Subcutaneous preadipocyte (primary cell): Measurements from ENCODE around the gene HSD17B11. TPM values are rescaled to one million over a fixed set of nuclear protein-coding genes. Genes with fewer than 3 reads are reported as not detected.

ENCODE experiments used
- small RNA-seq: library from RNA; depleted of rRNA; stranded (forward); fragments of <200 nt; gene quantifications from one replicate; pipeline ENCODE3, GENCODE V24; 2012
- total RNA-seq: library from RNA; depleted of rRNA; stranded (reverse); fragments of >200 nt; gene quantifications from 2 replicates; pipeline ENCODE4 v1.2.3, GENCODE V29; 2012

HSD17B11 gene
- total RNA-seq = 36.9 and 49.2 TPM in 2 replicates

GRCh38 chr4:87390891-87391575 is at the start of gene HSD17B11:
TSS of gene HSD17B11 (minus strand) at chr4:87391188. CDS start at chr4:87391070, 118 bp downstream.

GRCh38 chr4:87422104-87423052 is 31.4 kb upstream of the HSD17B11 start, which contains the start of gene NUDT9:
TSS of gene NUDT9 (plus strand) at chr4:87422573. CDS start at chr4:87422906, 333 bp downstream.

GRCh38 chr4:87322754-87323153 is 68.2 kb downstream of the HSD17B11 start, which contains the start of gene HSD17B13:
TSS of gene HSD17B13 (minus strand) at chr4:87322882. CDS start at chr4:87322841, 41 bp downstream.

Small RNAs within 50 kb of the gene (small RNA-seq; reads per million reads assigned to genes)
- gene MIR5705 (not detected), gene RN7SL681P (not detected)

Other genes with a start within 250 kb of the HSD17B11 start
- gene KLHL8, start 170.6 kb downstream of the HSD17B11 start, total RNA-seq = 9.6 and 13.9 TPM in 2 replicates
- gene HSD17B13, start 68.3 kb downstream of the HSD17B11 start, total RNA-seq = under 0.01 TPM in 1 of 2 replicates, not detected in the other
- 6.3 and 8.8 TPM in 2 replicates for gene NUDT9, start 31.4 kb upstream of the HSD17B11 start, total RNA-seq
- gene SPARCL1, start 138.2 kb upstream of the HSD17B11 start, total RNA-seq = 1.1 TPM in 1 of 2 replicates, not detected in the other
- gene DSPP, start 217.3 kb upstream of the HSD17B11 start, total RNA-seq = not detected in 2 replicates